ENCODE data around the gene STX10.

Gene STX10

GRCh38 chr19:13135068-13136062, 14.8 kb downstream of the STX10 start:
- Histone ChIP-seq H3K27me3 (no peaks in the 10 kb centered on the region), H3K4me2 (no peak overlapping the region), H3K27ac (no peak overlapping the region), H3K36me3 (peaks cover 58 to 92% (median 80%) of the 10 kb centered on the region in 11 experiments), H3K9me3 (replicated peaks in 1 of 11) (no peaks in the 10 kb centered on the region), H3K4me1 (peaks cover 21 to 61% (median 48%) of the 10 kb centered on the region in 10 experiments), H3K9ac (no peak overlapping the region; a peak in 1 of 22 replicates), H3K4me3 (no peak overlapping the region), H4K20me1 (peaks cover 60 to 92% (median 76%) of the 10 kb centered on the region in 11 experiments)
- no peak for TF ChIP-seq Cebpa-rat (IDR thresholded peaks at IDR 0.05)

- Histone ChIP-seq H3K27ac (no peak overlapping the region), H3K4me3 (no peak overlapping the region), H3K4me1 (peaks cover 18 to 56% (median 43%) of the 10 kb centered on the region in 10 experiments), H3K9me3 (replicated peaks in 1 of 11) (no peaks in the 10 kb centered on the region), H3K36me3 (peaks cover 58 to 94% (median 83%) of the 10 kb centered on the region in 11 experiments), H3K9ac (no peak overlapping the region; a peak in 1 of 22 replicates), H3K27me3 (no peaks in the 10 kb centered on the region), H3K4me2 (no peak overlapping the region), H4K20me1 (peaks cover 68 to 96% (median 84%) of the 10 kb centered on the region in 11 experiments)
- TF ChIP-seq Cebpa-rat (IDR thresholded peaks at IDR 0.05), result no peak
These were observed 15.5 kb downstream of the STX10 start for GRCh38 chr19:13134626-13135025.

- Histone ChIP-seq H3K4me1 (peaks cover 10 to 56% (median 39%) of the 10 kb centered on the region in 10 experiments), H3K9ac (peak overlapping the region in 1 of 11 experiments; percentile 5; a peak in 1 of 22 replicates), H3K27me3 (no peaks in the 10 kb centered on the region), H3K27ac (0 out of 22 replicates have a peak overlapping the region, but pooled peaks of 1 of the 11 experiments have one; percentile 7), H3K9me3 (replicated peaks in 1 of 11) (no peaks in the 10 kb centered on the region), H3K36me3 (peaks cover 60 to 100% (median 87%) of the 10 kb centered on the region in 11 experiments), H3K4me3 (no peak overlapping the region), H4K20me1 (peaks cover 79 to 100% (median 93%) of the 10 kb centered on the region in 11 experiments), H3K4me2 (no peak overlapping the region)
- no peak for TF ChIP-seq Cebpa-rat (IDR thresholded peaks at IDR 0.05)
These were observed 16.8 kb downstream of the STX10 start for GRCh38 chr19:13133241-13133870.

- Histone ChIP-seq H3K9ac (peak overlapping the region in 2 of 11 experiments; percentile 5 to 23; a peak in 1 of 22 replicates), H3K4me3 (no peak overlapping the region), H3K4me1 (peaks cover 10 to 55% (median 40%) of the 10 kb centered on the region in 10 experiments), H3K27ac (0 out of 22 replicates have a peak overlapping the region, but pooled peaks of 1 of the 11 experiments have one; percentile 7), H3K9me3 (replicated peaks in 1 of 11) (no peaks in the 10 kb centered on the region), H4K20me1 (peaks cover 82 to 100% (median 96%) of the 10 kb centered on the region in 11 experiments), H3K27me3 (no peaks in the 10 kb centered on the region), H3K4me2 (0 out of 22 replicates have a peak overlapping the region, but pooled peaks of 1 of the 11 experiments have one; percentile 33), H3K36me3 (peaks cover 54 to 100% (median 87%) of the 10 kb centered on the region in 11 experiments)
- no peak for TF ChIP-seq Cebpa-rat (IDR thresholded peaks at IDR 0.05)
These were observed 17.5 kb downstream of the STX10 start for GRCh38 chr19:13132471-13133180.

GRCh38 chr19:13130886-13131490, 19.2 kb downstream of the STX10 start:
- Histone ChIP-seq H4K20me1 (peaks cover 97 to 100% (median 100%) of the 10 kb centered on the region in 11 experiments), H3K36me3 (peaks cover 47 to 99% (median 82%) of the 10 kb centered on the region in 11 experiments), H3K27ac (peak overlapping the region in 1 of 11 experiments; percentile 28; a peak in 2 of 22 replicates)

GRCh38 chr19:13129384-13129783, 20.8 kb downstream of the STX10 start:
- Histone ChIP-seq H3K4me1 (peaks cover 30 to 75% (median 58%) of the 10 kb centered on the region in 10 experiments), H3K4me2 (peak overlapping the region in 2 of 11 experiments; percentile 5 to 11; a peak in 3 of 22 replicates), H4K20me1 (peaks cover 97 to 100% (median 100%) of the 10 kb centered on the region in 11 experiments), H3K9me3 (replicated peaks in 1 of 11) (no peaks in the 10 kb centered on the region), H3K4me3 (no peak overlapping the region), H3K27me3 (no peaks in the 10 kb centered on the region), H3K36me3 (peaks cover 40 to 99% (median 82%) of the 10 kb centered on the region in 11 experiments; a peak in 21 of 22 replicates), H3K9ac (peak overlapping the region in 3 of 11 experiments; percentile 16 to 29 (median 21); a peak in 1 of 22 replicates), H3K27ac (peak overlapping the region in 1 of 11 experiments; percentile 40; a peak in 2 of 22 replicates)
- TF ChIP-seq Cebpa-rat (IDR thresholded peaks at IDR 0.05), result no peak

More at GRCh38 chr19:13130886-13131490, 19.2 kb downstream of the STX10 start:
- no peak for TF ChIP-seq Cebpa-rat (IDR thresholded peaks at IDR 0.05)
- H3K4me2 ChIP-seq, result peak overlapping the region in 5 of 11 experiments; percentile 17 to 66 (median 33); a peak in 9 of 22 replicates
- no peak overlapping the region for H3K4me3 ChIP-seq
- no peaks in the 10 kb centered on the region for H3K27me3 ChIP-seq
- no peaks in the 10 kb centered on the region for H3K9me3 ChIP-seq (replicated peaks in 1 of 11)
- peaks cover 27 to 66% (median 52%) of the 10 kb centered on the region in 10 experiments for H3K4me1 ChIP-seq
- 0 out of 22 replicates have a peak overlapping the region, but pooled peaks of 1 of the 11 experiments have one; percentile 2 for H3K9ac ChIP-seq

GRCh38 chr19:13128583-13128982, 21.6 kb downstream of the STX10 start:
- Histone ChIP-seq H3K4me3 (no peak overlapping the region), H3K4me1 (peaks cover 30 to 72% (median 58%) of the 10 kb centered on the region in 10 experiments), H3K4me2 (peak overlapping the region in 6 of 11 experiments; percentile 5 to 53 (median 14); a peak in 4 of 22 replicates), H3K27me3 (no peaks in the 10 kb centered on the region), H3K9ac (peak overlapping the region in 6 of 11 experiments; percentile 2 to 29 (median 15); a peak in 5 of 22 replicates), H4K20me1 (peaks cover 97 to 100% (median 100%) of the 10 kb centered on the region in 11 experiments), H3K36me3 (peaks cover 42 to 99% (median 81%) of the 10 kb centered on the region in 11 experiments; a peak in 21 of 22 replicates), H3K9me3 (replicated peaks in 1 of 11) (no peaks in the 10 kb centered on the region), H3K27ac (peak overlapping the region in 6 of 11 experiments; percentile 5 to 40 (median 26); a peak in 6 of 22 replicates)
- TF ChIP-seq Cebpa-rat (IDR thresholded peaks at IDR 0.05), result no peak

All from BLaER1 treated with 17β-estradiol and CSF1 and Interleukin-3, amounts not matched to agents 10 nM and 100 nM (cell line).